NCI-H2196 treated with DMSO at 0.1 percent for 48 hours (cell line): Measurements from ENCODE around the gene SNRPE.

Experiments
- DNase-seq: peaks from one replicate; lab custom pipeline; 2025; ENCODE audit not compliant: unreplicated experiment; lab: John Stamatoyannopoulos, UW

Gene SNRPE

GRCh38 chr1:203878422-203878821 lies 17.0 kb downstream of the SNRPE start:
- no peak for DNase-seq

GRCh38 chr1:203880606-203881005 lies 19.2 kb downstream of the SNRPE start:
- no peak for DNase-seq

GRCh38 chr1:203888807-203889251 lies 27.4 kb downstream of the SNRPE start:
- no peak for DNase-seq

- no peak for DNase-seq
Measured at GRCh38 chr1:203891950-203892349, 30.6 kb downstream of the SNRPE start.

GRCh38 chr1:203898458-203899352 lies 37.3 kb downstream of the SNRPE start:
- DNase-seq: no peak

- no peak for DNase-seq
Measured at GRCh38 chr1:203899353-203899716, 37.9 kb downstream of the SNRPE start.

GRCh38 chr1:203899869-203900714 lies 38.7 kb downstream of the SNRPE start:
- DNase-seq: no peak

- no peak for DNase-seq
Measured at GRCh38 chr1:203901581-203901980, 40.2 kb downstream of the SNRPE start.

GRCh38 chr1:203905275-203905674 lies 43.9 kb downstream of the SNRPE start:
- DNase-seq: no peak

- DNase-seq: no peak
Measured at GRCh38 chr1:203906932-203907331, 45.5 kb downstream of the SNRPE start.

GRCh38 chr1:203907901-203908300 lies 46.5 kb downstream of the SNRPE start:
- DNase-seq: no peak

- no peak for DNase-seq
Measured at GRCh38 chr1:203911806-203912205, 50.4 kb downstream of the SNRPE start.

- no peak for DNase-seq
Measured at GRCh38 chr1:203913073-203913521, 51.7 kb downstream of the SNRPE start.

GRCh38 chr1:203914292-203914691 lies 52.9 kb downstream of the SNRPE start:
- DNase-seq: no peak

- no peak for DNase-seq
Measured at GRCh38 chr1:203915811-203916210, 54.4 kb downstream of the SNRPE start.

GRCh38 chr1:203916756-203917155 lies 55.4 kb downstream of the SNRPE start:
- no peak for DNase-seq
